CD4-positive, alpha-beta T cell treated with Interleukin-6 at 100 ng/mL for 8 hours (primary cell): Measurements from ENCODE around the gene BIRC7.

ENCODE experiments used
- DNase-seq: peaks from one replicate; pipeline ENCODE4 v3.0.0-alpha.2; 2020; ENCODE audit warnings: mixed read lengths, low spot score

Gene BIRC7

DNA sequence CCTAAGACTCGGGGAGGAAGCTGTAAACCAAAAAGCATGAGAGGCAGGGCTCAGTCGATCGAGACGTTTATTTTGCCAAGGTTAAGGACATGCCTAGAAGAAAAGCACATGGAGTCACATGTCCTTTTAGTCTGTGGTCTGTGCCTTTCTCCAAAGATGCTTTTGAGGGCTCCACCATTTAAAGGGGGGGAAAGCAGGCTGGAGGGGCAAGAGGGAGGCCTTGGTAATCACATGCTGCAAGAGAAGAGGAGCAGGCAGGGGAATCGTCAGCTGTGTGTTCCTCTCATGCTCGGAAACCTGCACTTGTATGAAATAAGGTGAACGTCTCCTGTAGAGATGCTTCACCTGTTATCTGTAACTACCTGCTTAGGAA, 10.6 kb upstream of the BIRC7 start:
- DNase-seq = no peak

DNA sequence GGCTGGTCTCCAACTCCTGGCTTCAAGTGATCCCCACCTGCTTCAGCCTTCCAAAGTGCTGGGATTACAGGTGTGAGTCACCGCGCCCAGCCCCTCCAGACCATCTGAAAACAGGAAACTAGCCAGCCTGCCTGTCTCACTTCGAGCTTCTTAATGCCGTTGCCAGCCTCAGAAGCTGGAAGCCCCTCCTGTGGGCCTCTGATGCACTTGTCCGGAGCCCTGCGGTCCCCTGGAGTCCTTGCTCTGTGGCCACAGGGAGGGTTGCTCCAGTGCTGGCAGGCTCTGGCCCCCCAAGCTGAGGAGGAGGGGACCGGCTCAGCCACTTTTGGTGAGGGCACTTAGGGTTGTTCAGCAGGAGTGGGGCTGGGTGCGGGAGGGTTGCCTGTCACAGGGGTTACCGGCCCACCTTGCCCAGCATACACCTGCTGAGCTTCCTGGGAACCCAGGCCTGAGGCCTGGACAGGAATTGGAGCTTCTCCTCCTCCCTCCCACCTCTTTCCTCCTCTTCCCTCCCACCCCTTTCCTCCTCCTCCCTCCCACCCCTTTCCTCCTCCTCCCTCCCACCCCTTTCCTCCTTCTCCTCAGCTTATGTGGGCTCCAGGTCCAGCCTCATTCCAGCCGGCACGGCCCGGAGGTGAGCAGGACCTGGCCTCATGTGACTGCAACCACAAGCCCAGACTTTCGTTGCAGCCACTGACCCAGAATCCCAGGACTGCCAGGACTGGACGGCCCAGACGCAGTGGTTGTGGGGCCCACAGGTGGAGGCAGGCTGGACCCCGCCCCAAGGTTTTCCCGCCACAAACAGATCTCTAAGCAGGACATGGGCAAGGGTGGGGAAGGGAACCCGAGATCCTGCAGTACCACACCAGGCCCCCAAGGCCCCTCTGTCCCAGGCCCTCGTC, 9.4 kb upstream of the BIRC7 start:
- no peak for DNase-seq

DNA sequence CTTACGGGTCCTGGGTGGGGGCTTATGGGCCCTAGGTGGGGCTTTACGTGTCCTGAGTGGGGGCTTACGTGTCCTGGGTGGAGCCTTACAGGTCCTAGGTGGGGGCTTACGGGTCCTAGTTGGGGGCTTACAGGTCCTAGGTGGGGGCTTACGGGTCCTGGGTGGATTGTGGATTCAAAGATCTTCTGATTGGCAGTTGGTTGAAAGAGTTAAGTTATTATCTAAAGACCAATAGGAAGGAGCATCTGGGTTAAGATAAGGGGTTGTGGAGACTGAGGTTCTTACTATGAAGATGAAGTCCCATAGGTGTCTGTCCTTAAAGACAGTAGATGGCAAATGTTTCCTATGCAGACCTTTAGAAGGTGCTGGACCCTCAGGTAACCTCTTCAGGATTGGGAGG, 8.4 kb upstream of the BIRC7 start:
- DNase-seq = no peak

DNA sequence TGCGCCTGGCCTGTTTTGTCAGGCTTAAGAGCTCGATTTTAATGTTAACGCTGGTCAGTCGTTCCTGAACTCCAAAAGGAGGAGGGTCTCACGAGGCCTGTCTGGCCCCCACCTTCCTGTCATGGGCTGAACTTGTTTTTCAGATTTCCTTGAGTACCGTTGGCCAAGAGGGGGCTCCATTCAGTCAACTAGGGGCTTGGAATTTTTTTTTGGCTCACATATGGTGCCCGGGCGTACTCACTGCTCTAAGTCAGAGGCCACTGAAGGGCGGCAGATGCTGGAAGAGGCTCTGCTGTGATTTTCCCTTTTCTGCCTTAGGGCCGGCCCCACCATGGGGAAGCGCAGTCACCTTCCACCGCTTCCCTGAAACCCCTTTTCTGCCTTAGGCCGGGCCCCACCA, 6.9 kb upstream of the BIRC7 start:
- no peak for DNase-seq

DNA sequence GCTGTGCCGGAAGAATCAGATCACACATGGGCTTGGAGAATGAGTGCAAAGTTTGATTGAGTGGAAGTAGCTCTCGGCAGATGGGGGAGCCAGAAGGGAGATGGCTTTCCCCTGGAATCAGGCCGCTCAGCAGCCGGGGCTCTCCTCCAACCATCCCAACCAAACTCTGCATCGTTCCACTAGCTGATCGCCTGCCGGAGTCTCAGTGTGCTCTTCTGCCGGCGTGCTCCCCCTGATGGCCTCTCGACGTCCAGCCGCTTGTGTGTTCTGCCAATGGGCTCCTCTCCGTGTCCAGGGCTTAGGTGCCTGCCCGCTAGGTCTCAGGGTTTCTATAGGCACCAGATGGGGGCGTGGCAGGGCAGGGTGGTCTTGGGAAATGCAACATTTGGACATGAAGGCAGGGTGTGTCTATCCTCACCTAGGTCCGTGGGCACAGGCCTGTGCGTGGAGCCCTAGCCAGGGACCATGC, 4.9 kb upstream of the BIRC7 start:
- DNase-seq = no peak

DNA sequence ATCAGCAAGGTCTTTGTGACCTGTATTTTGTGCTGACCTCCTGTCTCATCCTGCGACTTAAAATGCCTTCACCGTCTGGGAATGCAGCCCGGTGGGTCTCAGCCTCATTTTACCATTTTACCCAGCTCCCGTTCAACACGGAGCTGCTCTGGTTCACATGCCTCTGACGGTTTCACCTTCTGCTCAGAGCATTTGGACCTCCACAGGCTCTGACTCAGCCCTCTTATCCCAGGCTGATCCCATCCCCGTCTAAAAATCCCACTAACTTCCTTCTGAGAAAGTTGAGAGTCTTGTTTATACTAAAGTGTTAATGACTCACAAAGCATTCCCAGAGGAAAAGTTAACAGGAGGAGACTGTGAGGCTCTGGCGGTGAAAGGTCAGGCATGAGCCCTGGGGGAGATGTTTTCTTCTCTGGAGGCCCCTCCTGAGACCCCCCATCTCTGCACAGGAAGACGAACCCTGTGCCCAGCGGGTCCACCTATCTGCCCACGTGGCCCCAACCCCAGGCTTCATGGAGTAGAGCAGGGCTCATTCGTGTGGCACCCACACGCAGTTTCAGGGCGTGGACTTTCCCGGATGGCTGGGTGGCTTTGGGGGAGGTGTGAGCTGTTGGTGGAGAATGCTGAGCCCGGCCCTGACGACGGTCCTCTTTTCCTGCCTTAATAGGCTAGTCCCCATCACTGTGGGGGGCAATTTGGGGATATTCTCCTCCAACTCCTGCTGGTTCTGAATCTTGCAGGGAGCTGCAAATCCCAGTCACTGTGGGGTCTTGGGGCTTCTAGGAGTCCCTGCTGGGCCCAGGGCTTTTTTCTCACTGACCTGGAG, 3.3 kb upstream of the BIRC7 start:
- DNase-seq = no peak

DNA sequence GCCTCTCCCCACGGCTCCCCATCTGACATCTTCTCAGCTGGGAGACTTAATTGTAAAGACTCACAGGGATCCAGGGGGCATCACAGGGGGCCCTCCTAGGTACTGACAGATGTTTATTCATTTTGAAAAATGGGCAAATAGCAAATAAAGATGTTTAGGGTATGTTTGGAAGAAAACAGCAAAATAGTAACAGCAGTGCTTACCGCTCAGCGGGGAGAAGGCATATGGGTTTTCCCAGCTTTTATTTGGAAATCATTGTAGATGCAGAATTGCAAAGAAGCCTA, 2.7 kb upstream of the BIRC7 start:
- DNase-seq = no peak

DNA sequence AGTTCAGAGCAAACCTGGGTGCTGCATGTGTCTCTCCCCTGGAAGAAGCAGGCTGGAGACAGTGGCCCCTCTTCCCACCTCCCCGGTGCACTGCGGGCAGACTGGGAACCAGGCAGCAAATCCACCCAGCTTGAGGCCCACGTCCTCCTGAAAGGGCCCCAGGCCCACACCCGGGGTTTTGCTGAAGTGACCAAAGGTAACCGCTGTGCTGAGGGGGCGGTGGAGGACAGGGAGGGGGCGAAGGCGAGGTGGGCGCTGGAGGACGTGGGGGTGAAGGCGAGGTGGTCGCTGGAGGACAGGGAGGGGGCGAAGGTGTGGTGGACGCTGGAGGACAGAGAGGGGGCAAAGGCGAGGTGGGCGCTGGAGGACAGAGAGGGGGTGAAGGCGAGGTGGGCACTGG, 1.8 kb upstream of the BIRC7 start:
- no peak for DNase-seq

DNA sequence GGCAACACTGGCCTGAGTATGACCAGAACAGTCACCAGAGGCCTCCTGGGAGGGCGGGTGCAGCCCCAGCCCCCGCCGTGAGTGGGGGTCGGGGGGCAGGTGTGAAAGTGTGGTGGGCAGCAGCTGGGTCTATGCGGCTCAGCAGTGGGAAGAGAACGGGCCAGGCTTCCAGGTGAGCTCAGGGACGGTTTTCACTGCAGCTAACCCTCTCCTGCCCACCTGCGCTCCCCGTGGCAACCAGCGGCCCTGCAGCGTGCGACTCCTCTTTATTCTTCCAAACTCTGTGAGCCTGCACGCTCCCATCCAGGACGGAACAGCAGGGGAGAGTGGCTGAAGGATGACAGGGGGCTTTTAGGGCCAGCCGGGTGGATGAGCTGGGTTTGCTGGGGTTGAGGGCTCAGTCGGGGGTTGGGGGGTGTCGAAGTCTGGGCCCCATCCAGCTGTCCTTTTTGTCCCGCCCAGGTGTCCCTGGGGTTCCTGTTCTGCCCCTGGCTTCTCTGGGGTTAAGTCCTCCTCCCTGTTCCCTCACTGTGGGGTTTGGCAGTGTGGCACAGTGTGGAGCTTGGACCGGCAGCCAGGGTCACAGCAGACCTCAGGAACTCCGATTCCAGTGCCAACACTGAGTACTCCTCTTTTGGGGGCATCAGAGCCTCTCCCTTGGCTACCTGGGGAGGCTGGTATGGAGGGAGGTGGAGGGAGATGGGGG, 859 bp upstream of the BIRC7 start:
- DNase-seq = no peak

DNA sequence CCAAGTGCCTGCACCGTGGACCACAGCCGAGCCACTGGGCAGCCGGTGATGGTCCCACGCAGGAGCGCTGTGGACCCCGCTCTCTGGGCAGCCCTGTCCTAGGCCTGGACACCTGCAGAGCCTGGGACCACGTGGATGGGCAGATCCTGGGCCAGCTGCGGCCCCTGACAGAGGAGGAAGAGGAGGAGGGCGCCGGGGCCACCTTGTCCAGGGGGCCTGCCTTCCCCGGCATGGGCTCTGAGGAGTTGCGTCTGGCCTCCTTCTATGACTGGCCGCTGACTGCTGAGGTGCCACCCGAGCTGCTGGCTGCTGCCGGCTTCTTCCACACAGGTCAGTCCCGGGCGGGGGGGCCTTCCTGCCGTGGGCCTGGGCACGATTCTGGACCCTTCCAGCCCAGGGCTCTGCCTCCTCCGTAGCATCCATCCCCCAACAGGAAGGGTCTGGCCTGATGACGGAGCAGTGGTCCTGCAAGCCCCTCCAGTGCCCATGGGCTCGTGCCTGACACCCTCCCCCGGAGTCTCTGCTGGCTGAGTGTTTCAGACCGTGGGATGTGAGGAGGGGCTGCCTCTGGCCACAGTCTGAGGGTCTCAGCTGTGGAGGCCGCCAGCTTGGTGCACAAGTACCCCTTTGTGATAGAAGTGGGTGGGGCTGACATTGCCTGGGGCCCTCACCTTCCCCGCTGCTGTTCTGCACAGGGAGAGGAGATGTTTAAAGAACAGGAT, 572 bp downstream of the BIRC7 start:
- no peak for DNase-seq

DNA sequence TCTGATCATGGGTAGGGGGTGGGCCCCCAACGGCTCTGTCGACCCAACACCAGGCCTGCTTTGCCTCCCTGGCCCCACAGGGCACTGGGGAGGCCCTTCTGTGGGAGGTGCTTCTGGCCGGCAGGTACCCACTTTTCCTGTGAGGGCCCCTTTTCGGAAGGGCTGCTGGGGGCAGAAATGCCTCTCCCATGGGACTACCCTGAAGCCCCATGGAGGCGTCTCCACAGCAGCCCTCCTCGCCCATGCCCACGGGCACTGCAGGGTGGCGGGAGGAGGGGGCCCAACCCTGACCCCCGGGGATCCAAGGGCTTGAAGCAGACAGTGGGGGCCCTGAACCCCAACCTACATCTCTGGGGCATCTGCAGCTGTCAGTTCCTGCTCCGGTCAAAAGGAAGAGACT, 2.3 kb downstream of the BIRC7 start:
- DNase-seq = no peak

DNA sequence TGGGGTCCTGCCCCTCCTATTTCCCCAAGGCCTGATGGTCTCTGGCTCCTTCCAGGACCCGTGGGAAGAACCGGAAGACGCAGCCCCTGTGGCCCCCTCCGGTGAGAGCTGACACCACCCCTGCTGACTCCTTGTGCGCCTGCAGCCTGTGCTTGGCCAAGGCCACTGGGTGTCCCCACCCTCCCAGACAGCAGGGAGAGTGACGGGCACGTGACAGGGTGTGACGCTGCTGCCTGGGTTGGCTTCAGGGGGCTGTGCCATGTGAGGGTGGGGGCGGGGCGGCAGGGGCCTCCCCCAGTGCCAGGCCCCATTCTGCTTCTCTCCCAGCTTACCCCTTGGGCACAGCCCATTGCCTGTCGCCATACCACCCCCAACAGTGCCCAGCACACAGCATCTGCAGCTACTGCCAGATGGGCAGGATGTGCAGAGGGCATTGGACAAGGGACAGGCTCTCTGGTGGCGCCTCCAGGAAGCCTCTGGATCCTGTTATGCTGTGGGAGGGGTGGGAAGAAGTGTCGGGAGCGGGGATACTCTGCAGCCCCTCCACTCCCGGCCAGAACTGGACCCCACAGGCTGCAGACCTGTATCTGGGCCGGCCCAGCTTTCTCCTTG, 2.9 kb downstream of the BIRC7 start:
- no peak for DNase-seq

DNA sequence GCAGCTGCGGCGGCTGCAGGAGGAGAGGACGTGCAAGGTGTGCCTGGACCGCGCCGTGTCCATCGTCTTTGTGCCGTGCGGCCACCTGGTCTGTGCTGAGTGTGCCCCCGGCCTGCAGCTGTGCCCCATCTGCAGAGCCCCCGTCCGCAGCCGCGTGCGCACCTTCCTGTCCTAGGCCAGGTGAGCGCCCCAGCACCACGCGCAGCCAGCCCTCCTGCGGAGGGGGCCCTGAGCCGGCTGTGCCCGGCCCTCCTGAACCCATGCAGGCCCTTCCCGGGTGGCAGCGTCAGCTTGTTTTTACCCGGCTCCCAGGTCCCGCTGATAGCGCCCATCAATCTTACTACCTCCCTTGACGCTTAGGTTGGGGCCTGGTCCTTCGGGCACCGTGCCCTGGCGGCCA, 3.7 kb downstream of the BIRC7 start:
- no peak for DNase-seq

DNA sequence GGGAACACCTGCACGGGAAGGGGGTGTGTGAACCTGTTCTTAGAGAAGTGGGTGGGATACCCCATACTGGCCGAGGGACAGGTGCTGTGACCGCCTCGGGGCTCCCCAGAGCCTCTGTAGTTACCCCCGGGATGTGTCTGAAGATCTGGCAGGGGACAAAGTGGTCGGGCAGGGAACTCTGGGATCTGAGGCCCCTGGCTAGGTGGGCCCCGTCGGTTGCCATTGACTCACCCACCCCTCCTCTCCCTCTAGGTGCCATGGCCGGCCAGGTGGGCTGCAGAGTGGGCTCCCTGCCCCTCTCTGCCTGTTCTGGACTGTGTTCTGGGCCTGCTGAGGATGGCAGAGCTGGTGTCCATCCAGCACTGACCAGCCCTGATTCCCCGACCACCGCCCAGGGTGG, 4.3 kb downstream of the BIRC7 start:
- no peak for DNase-seq

DNA sequence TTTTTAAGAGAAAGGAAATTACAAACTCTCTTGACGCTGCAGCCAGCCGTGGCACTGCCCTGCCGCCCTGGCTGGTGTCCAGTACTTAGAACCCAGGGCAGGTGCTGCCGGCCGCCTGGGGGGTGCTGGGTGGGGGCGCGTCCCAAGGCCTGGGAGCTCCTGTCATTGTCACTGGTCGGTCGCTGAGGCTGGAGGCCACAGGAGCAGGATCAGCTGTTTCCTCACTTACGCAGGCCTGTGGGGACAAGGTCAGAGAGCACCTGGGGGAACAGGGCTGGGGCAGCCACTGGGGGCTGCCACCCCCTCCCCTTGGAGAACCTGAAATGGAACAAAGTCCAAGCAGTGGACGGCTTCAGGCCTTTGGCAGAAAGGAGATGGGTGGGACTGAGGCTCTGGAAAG, 5.6 kb downstream of the BIRC7 start:
- DNase-seq = no peak

DNA sequence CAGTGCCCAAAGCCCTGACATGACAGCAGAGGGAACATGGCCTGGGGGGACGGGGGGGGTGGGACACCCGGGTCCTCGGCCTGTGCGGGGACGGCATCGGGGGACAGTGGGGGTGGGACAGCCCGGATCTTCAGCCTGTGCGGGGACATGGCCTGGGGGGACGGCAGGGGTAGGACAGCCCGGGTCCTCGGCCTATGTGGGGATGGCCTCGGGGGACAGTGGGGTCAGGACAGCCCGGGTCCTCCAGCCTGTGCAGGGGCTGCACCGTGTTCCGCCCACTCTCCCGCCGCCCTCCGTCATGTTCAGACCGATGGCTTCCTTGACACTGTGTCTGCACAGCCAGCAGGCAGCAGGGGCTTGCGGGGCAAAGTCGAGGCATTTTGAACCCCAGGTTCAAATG, 7.0 kb downstream of the BIRC7 start:
- DNase-seq = no peak

DNA sequence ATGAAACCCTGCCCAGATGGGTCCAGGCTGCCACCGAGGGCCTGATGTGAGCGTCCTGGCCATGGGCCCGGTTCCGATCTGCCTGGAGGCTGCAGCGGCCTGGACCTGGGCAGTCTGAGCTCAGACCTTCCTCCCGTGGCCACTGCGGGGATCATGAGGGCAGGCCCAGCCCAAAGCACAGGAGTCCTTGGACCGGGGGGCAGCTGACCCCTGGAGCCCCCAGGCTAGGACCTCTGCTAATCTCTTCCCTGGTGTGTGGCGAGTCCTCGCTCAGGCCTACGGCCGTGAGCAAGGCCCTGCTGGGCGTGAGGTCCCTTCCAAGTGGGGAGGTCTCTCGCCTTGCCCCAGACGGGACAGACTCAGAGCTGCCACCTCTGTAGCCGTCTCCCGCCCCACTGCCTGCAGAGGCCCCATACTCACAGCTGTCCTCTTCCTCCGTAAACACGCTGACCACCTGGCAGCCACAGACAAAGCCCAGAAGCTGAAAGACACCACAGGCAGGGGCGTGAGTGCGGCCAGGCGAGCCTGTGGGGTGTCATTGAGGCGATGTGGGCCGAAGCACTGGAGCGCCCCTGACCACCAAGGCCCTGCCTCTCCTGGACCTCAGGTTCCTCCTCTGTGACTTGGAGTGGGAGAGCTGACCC, 8.0 kb downstream of the BIRC7 start:
- no peak for DNase-seq

DNA sequence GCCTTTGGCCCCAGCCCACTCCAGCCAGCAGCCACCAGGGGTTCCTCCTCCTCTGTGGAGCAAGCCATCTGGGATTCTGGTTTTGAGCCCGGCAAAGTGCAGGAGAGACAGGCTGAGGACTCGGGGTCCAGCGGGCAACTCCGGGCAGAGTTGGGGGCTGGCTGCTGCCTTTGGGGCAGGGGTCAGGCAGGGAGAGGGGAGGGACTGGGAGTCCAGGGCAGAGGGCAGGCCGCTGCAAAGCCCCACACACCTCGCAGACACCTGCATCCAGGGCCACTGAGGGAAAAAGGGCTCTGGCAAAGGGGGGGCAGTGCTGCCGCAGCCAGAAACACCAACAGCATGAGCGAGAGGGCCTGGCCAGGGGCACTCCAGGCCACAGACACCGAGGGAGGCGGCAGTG, 8.8 kb downstream of the BIRC7 start:
- no peak for DNase-seq

DNA sequence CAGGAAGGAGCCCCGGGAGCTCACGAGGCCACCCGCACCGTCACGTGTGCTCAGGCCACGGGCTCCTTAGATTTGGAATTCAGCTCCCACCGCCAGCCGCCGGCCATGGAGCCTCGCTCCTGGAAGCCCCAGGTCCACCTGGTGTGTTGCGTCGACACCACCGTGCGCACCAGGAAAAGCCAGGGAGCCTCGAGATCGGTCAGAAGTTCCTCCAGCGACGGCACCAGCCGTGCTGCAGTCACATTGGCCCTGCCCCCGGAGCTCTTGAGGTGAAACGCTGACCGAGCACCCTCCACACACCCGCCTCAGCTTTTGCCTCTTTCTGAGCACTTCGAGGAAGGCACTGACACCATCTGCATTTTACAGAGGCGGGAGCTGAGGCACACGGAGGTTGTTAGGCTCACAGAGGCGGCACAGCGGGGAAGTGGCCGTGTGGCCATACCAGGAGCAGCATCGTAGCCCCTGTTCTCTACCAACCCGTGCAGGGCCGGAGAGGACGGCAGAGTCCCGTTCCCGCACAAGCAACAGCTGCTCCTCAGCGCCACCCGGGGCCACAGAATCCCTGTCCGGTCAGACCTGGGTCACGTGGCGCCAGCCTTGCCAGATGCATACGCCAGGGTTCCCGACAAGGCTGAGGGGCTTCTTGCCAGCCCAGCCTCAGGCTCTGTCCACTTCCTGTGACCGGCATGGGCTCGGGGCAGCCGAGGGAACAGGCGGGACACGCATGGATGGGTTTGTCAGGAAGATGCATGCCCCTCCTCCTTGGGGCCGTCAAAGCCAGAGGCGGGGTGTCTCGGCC, 11.0 kb downstream of the BIRC7 start:
- DNase-seq = no peak

DNA sequence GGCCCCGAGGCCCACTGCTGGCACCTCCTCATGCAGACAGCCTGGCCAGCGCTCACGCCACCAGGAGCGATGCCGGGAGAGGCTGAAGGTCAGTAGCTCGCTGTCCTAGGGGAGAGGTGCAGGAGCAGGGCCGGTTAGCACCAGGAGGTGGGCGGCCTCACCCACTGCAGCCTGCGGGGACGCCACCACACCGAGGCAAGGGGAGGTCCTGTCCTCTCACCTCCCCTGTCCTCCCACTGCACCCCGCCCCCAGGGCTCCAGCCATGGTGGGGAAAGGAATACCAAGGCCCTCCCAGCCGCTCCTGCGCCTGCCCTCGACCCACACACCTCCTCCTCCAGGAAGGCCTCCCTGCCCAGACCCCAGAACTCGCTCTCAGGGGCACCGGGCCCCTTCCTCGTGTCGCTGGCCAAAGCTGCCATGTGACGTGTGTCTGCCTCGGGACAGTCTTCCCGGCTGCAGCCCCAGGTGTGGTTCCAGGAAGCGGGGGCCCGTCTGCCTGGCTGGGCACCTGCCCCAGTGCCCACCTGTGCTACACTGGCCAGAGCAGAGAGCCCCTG, 12.0 kb downstream of the BIRC7 start:
- DNase-seq = no peak
